ENCODE data around the gene PDGFA. TPM values are rescaled to one million over a fixed set of nuclear protein-coding genes. Genes with fewer than 3 reads are reported as not detected.
"Not testable (repeated sequence)": the region's sequence is repeated elsewhere in the genome, so short reads cannot be mapped to it uniquely, and the experiment has no call there.

Gene PDGFA
- total RNA-seq, 1 donor from 2014 or later, result 26.0 TPM

- H3K36me3 ChIP-seq, result no peaks in the 10 kb centered on the region
- H3K4me1 ChIP-seq, result peaks cover 6% of the 10 kb centered on the region
- H3K27ac ChIP-seq (replicated peaks), result no peak overlapping the region
- H3K27me3 ChIP-seq (ENCODE audit: low read depth), result no peaks in the 10 kb centered on the region
- intact Hi-C loops (cut with micrococcal nuclease), result no loop called here
- TF ChIP-seq CTCF (IDR thresholded peaks at IDR 0.05; ENCODE audit: borderline replicate concordance), result no peak
- DNase-seq, result no peak
- H3K9me3 ChIP-seq (replicated peaks), result peaks cover 4% of the 10 kb centered on the region
- no peak overlapping the region for H3K4me3 ChIP-seq
Measured at GRCh38 chr7:555551-556160, 36.0 kb upstream of the PDGFA start.

GRCh38 chr7:553636-554111 is 34.0 kb upstream of the PDGFA start:
- intact Hi-C loops (cut with micrococcal nuclease), result no loop called here
- no peak for TF ChIP-seq CTCF (IDR thresholded peaks at IDR 0.05; ENCODE audit: borderline replicate concordance)
- no peak overlapping the region for H3K27ac ChIP-seq (replicated peaks)
- peaks cover 4% of the 10 kb centered on the region for H3K9me3 ChIP-seq (replicated peaks)
- no peaks in the 10 kb centered on the region for H3K27me3 ChIP-seq (ENCODE audit: low read depth)
- no peak for DNase-seq
- H3K4me3 ChIP-seq, result no peak overlapping the region
- H3K4me1 ChIP-seq, result peaks cover 6% of the 10 kb centered on the region
- no peaks in the 10 kb centered on the region for H3K36me3 ChIP-seq

GRCh38 chr7:552868-553635 is 33.4 kb upstream of the PDGFA start:
- no peak overlapping the region for H3K4me3 ChIP-seq
- H3K36me3 ChIP-seq, result no peaks in the 10 kb centered on the region
- H3K27me3 ChIP-seq (ENCODE audit: low read depth), result no peaks in the 10 kb centered on the region
- H3K9me3 ChIP-seq (replicated peaks), result peaks cover 4% of the 10 kb centered on the region
- intact Hi-C loops (cut with micrococcal nuclease), result no loop called here
- DNase-seq, result no peak
- TF ChIP-seq CTCF (IDR thresholded peaks at IDR 0.05; ENCODE audit: borderline replicate concordance), result no peak
- H3K27ac ChIP-seq (replicated peaks), result no peak overlapping the region
- peaks cover 6% of the 10 kb centered on the region for H3K4me1 ChIP-seq

GRCh38 chr7:552151-552867 is 32.7 kb upstream of the PDGFA start:
- DNase-seq; H3K27me3 ChIP-seq (ENCODE audit: low read depth); H3K36me3 ChIP-seq; H3K9me3 ChIP-seq (replicated peaks); H3K4me1 ChIP-seq; intact Hi-C loops (cut with micrococcal nuclease); H3K4me3 ChIP-seq; H3K27ac ChIP-seq (replicated peaks): not testable (repeated sequence)

GRCh38 chr7:551615-551970 is 31.9 kb upstream of the PDGFA start:
- H3K4me1 ChIP-seq; H3K36me3 ChIP-seq; DNase-seq; H3K27ac ChIP-seq (replicated peaks); H3K27me3 ChIP-seq (ENCODE audit: low read depth); H3K9me3 ChIP-seq (replicated peaks); intact Hi-C loops (cut with micrococcal nuclease); H3K4me3 ChIP-seq: not testable (repeated sequence)

DNA sequence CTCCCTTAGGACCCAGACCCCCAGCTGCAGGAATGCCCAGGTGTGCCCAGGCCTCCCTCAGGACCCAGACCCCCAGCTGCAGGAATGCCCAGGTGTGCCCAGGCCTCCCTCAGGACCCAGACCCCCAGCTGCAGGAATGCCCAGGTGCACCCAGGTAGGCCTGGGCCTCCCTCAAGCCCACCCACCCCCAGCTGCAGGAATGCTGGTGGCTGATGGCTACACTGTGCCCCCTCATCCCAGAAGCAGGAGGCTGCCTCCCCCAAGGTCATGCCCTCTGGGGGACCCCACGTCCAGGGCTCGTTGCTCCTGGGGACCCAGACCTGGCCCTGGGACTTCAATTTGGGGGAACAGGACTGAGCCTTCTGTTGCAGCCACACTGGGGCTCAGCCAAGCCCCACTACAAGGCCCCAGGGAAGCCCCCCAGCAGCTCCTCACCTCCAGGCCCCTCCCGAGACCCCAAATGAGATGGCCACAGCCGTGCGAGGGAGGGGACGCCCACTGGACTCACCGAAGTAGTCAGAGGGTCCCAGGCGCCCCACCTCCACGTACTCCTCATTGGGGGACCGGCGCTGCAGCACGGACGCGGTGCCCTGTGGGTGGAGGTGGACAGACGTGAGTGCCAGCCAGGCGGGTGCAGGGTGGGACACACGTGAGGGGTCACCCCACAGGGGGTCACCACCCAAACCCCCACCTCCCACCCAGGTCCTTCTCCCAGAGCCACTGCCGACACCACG is 31.4 kb upstream of the PDGFA start:
- no peak for TF ChIP-seq CTCF (IDR thresholded peaks at IDR 0.05; ENCODE audit: borderline replicate concordance)
- Histone ChIP-seq H3K27ac (replicated peaks) (no peak overlapping the region), H3K9me3 (replicated peaks) (no peaks in the 10 kb centered on the region), H3K4me1 (peaks cover 6% of the 10 kb centered on the region), H3K36me3 (no peaks in the 10 kb centered on the region), H3K4me3 (no peak overlapping the region), H3K27me3 (ENCODE audit: low read depth) (no peaks in the 10 kb centered on the region)
- DNase-seq, result no peak
- intact Hi-C loops (cut with micrococcal nuclease), result no loop called here
